ENCODE results near the gene CYSLTR2.

DNA sequence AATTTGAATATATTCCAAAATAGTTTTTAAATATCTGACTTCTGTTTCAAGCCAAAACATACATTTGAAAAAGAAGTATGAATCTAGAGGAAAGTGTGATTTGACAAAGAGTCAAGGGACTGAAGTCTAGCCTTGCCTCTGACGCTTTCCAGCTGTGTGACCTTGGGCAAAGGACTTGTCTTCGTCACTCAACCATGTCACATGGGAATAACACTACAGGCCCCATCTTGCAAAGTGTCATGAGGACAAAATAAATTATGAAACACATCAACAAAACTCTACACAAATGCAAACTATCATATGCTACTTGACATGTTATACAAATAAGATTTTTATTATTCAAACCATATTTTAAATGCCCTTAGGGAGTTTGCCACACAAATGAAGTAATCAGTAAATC, 73.0 kb downstream of the CYSLTR2 start:
- no peak for TF ChIP-seq EZH2 (IDR thresholded peaks at IDR 0.05; ENCODE audit: low read depth)
- TF ChIP-seq, protein P1, sequence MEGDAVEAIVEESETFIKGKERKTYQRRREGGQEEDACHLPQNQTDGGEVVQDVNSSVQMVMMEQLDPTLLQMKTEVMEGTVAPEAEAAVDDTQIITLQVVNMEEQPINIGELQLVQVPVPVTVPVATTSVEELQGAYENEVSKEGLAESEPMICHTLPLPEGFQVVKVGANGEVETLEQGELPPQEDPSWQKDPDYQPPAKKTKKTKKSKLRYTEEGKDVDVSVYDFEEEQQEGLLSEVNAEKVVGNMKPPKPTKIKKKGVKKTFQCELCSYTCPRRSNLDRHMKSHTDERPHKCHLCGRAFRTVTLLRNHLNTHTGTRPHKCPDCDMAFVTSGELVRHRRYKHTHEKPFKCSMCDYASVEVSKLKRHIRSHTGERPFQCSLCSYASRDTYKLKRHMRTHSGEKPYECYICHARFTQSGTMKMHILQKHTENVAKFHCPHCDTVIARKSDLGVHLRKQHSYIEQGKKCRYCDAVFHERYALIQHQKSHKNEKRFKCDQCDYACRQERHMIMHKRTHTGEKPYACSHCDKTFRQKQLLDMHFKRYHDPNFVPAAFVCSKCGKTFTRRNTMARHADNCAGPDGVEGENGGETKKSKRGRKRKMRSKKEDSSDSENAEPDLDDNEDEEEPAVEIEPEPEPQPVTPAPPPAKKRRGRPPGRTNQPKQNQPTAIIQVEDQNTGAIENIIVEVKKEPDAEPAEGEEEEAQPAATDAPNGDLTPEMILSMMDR (conservative IDR thresholded peaks at IDR 0.05), result no peak

Measured in PC-9 (cell line).